ENCODE data around the gene UAP1.

Gene UAP1

GRCh38 chr1:162609306-162609705, 47.8 kb downstream of the UAP1 start:
- no peak for TF ChIP-seq EZH2 (IDR thresholded peaks at IDR 0.05; ENCODE audit: borderline replicate concordance, low read depth, low read length, severe bottlenecking)
- no peak for TF ChIP-seq CTCF (IDR thresholded peaks at IDR 0.05; ENCODE audit: borderline replicate concordance, extremely low read depth, low read length, poor library complexity, severe bottlenecking)
- ATAC-seq (ENCODE audit: insufficient read depth, low read depth) (no peak), DNase-seq (no peak)
- H3K4me2 ChIP-seq (ENCODE audit: insufficient read depth, low read length): no peak overlapping the region
- H3K36me3 ChIP-seq (ENCODE audit: insufficient read depth, low read length): peaks cover 3% of the 10 kb centered on the region; the same call in 1 of the 2 replicates
- no peak overlapping the region for H3K4me3 ChIP-seq (ENCODE audit: low read depth in 1 of 2, low read length in 2 of 2)
- no peaks in the 10 kb centered on the region for H3K27me3 ChIP-seq (ENCODE audit: insufficient read depth, low read length, poor library complexity)
- no peaks in the 10 kb centered on the region for H3K9me3 ChIP-seq (ENCODE audit: insufficient read depth, low read length, severe bottlenecking)
- H3K79me2 ChIP-seq (ENCODE audit: insufficient read depth, low read length): no peaks in the 10 kb centered on the region
- H3K27ac ChIP-seq (ENCODE audit: low read length): no peak overlapping the region
- no peaks in the 10 kb centered on the region for H3K4me1 ChIP-seq (ENCODE audit: insufficient read depth, low read length)
- no peaks in the 10 kb centered on the region for H4K20me1 ChIP-seq (ENCODE audit: insufficient read depth, low read length)
- H2AFZ ChIP-seq (ENCODE audit: low read depth, low read length): no peak overlapping the region
- no peak overlapping the region for H3K9ac ChIP-seq (ENCODE audit: low read depth, low read length)

- Histone ChIP-seq H3K27ac (ENCODE audit: low read length) (no peak overlapping the region), H3K4me3 (ENCODE audit: low read depth in 1 of 2, low read length in 2 of 2) (no peak overlapping the region), H2AFZ (ENCODE audit: low read depth, low read length) (no peak overlapping the region), H3K4me2 (ENCODE audit: insufficient read depth, low read length) (no peak overlapping the region), H3K9me3 (ENCODE audit: insufficient read depth, low read length, severe bottlenecking) (peaks cover 15% of the 10 kb centered on the region), H3K79me2 (ENCODE audit: insufficient read depth, low read length) (no peaks in the 10 kb centered on the region), H3K27me3 (ENCODE audit: insufficient read depth, low read length, poor library complexity) (no peaks in the 10 kb centered on the region), H3K36me3 (ENCODE audit: insufficient read depth, low read length) (peaks cover 3% of the 10 kb centered on the region; the same call in 1 of the 2 replicates), H3K4me1 (ENCODE audit: insufficient read depth, low read length) (no peaks in the 10 kb centered on the region), H4K20me1 (ENCODE audit: insufficient read depth, low read length) (no peaks in the 10 kb centered on the region), H3K9ac (ENCODE audit: low read depth, low read length) (no peak overlapping the region)
- DNase-seq: no peak
- ATAC-seq (ENCODE audit: insufficient read depth, low read depth): no peak
- TF ChIP-seq CTCF (IDR thresholded peaks at IDR 0.05; ENCODE audit: borderline replicate concordance, extremely low read depth, low read length, poor library complexity, severe bottlenecking): no peak
- TF ChIP-seq EZH2 (IDR thresholded peaks at IDR 0.05; ENCODE audit: borderline replicate concordance, low read depth, low read length, severe bottlenecking): no peak
Measured at GRCh38 chr1:162612606-162613400, 51.3 kb downstream of the UAP1 start.

- Histone ChIP-seq H4K20me1 (ENCODE audit: insufficient read depth, low read length) (no peaks in the 10 kb centered on the region), H3K9ac (ENCODE audit: low read depth, low read length) (no peak overlapping the region), H3K79me2 (ENCODE audit: insufficient read depth, low read length) (no peaks in the 10 kb centered on the region), H3K4me2 (ENCODE audit: insufficient read depth, low read length) (no peak overlapping the region), H3K4me3 (ENCODE audit: low read depth in 1 of 2, low read length in 2 of 2) (no peak overlapping the region), H3K36me3 (ENCODE audit: insufficient read depth, low read length) (no peaks in the 10 kb centered on the region), H2AFZ (ENCODE audit: low read depth, low read length) (no peak overlapping the region), H3K4me1 (ENCODE audit: insufficient read depth, low read length) (no peaks in the 10 kb centered on the region), H3K27me3 (ENCODE audit: insufficient read depth, low read length, poor library complexity) (no peaks in the 10 kb centered on the region), H3K27ac (ENCODE audit: low read length) (no peak overlapping the region), H3K9me3 (ENCODE audit: insufficient read depth, low read length, severe bottlenecking) (peaks cover 15% of the 10 kb centered on the region)
- DNase-seq: no peak
- no peak for TF ChIP-seq EZH2 (IDR thresholded peaks at IDR 0.05; ENCODE audit: borderline replicate concordance, low read depth, low read length, severe bottlenecking)
- TF ChIP-seq CTCF (IDR thresholded peaks at IDR 0.05; ENCODE audit: borderline replicate concordance, extremely low read depth, low read length, poor library complexity, severe bottlenecking): no peak
- ATAC-seq (ENCODE audit: insufficient read depth, low read depth): no peak
Measured at GRCh38 chr1:162616848-162617247, 55.3 kb downstream of the UAP1 start.

Measured in DND-41 (cell line).